Measurements from ENCODE around the gene CTSS.
A peak's percentile ranks its signal among the peaks of the same experiment; 100 is the strongest.
"Not testable (repeated sequence)": the region's sequence is repeated elsewhere in the genome, so short reads cannot be mapped to it uniquely, and the experiment has no call there.

CTSS gene

DNA sequence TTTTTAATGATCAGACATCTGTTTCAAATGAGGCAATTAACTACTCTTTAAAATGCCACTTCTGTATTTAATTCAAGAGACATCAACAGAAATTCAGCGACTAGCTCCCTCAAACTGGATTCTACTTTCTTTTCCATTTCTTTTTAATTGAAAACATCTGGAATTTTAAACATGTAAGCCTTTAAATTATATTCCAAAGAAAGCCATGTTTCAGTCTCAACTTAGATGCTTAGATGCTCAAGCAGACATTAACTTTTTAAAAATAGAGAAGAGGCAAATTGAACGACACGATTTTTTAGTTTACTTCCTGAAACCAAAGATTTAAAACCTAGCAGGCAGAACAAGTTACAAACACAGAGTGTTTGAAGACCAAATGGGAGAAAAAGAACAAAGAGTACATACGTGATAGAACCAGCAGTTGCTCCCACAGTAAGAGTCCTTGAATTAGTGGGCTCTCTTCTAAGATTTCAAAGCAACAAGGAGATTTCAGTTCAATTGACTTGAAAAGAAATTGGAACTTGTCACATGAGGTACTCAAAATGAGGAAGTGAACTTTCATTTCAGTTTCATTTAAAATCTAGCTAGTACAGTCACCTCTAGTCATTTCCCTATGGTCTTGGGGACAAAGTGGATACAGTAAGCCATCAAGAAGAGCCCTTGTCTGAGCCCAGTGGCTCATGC, at the start of gene CTSS:
CTSS (minus strand) TSS at position 483 of the 681 bp plus-strand sequence. CDS start 1,015 bp downstream, outside the sequence.
- no peak for DNase-seq

DNA sequence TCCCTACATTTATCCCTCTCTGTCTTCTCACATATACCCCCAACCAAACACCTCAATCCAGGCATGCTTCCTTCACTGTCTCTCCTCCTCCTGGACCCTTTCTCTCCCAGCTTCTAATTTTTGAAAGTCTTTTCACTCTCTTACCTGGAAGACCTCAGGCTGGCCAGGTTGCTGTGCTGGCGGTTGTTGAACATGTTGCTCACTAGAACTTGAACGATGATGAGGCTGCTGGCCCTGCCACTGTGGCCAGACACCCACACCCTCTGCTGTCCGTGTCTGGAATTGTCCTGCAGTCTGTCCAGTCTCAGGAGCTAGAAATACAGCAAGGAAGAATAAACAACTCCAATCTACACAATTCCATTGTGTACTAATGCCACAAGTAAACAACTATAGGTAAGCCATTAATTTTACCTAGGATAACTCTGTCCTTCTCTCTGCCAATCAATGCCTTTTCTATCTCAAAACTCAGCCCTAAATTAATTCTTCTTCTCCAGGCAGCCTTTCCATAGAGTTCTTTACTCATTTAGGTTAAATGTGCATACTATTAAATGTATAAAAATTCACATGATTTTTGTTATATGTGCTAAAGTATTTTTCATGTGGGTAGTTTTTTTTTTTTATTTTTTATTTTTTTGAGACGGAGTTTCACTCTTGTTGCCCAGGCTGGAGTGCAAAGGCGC, 47.6 kb upstream of the CTSS start:
- peak; percentile 13 for DNase-seq

DNA sequence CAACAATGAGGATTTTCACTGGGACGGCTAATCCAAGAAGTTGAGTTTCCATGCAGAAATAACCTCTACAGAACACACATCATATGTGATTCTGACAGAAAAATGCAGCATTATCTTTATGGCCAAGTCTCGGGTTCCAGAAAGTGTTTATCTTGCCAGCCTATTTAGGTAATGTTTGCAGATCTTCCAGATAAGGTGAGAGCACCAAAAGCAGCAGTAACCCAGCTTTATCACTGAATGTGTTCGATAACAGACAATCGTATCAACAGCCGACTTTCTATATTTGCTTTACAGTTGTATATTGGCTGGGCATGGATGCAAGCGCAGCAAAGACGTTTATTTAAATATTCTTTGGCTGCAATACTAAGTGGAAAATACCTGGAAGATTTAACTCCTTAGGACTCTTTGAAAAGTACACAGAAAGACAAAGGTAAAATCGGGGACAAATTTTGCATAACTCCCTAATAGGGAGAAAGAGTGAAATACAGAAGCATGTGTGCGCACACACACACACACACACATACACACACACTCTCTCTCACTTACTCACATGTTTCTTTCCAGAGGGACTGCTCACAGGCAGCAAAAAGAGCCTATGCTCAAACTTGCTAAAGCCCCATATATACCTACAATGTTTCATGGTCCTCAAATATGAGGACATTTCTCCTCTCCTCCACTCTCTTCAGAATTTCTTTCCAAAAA, 45.5 kb upstream of the CTSS start:
- DNase-seq, result no peak

DNA sequence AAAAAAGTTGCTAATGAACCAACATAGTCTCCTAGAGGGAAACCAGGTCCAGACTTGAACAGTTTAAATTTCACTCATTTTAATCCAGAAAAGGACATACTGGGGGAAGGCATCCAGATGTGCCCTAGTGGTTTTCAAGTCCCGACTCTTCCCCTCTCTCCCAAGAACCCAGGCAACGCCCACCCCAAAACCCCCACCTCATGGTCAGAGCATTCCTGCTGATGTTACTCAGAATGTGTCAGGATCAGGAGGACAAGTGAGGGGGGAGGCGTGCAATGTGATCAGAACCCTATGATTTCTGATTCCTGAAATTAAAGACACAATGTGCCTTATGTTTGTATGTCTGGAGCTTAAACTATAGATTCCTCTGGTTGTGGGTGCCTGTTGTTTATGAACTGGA, 44.1 kb upstream of the CTSS start:
- DNase-seq, result no peak

DNA sequence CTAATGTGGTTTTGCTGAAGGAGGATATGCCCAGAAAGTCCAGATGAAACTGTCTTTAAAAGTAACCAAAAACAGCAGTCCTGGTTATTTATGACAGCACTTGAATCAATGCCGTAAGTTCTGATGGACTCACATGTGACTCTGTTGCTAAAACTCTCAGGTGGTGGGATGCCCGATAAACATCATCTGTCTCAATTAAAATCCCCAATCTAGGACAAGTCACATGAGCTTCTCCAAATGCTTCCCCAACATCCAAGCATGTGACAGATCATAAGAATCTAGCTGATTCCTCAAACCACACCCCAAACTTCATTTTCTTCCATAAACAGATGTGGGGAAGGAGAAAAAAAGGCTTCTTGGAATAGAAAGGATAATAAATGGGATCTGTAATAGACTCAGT, 43.3 kb upstream of the CTSS start:
- DNase-seq, result no peak

DNA sequence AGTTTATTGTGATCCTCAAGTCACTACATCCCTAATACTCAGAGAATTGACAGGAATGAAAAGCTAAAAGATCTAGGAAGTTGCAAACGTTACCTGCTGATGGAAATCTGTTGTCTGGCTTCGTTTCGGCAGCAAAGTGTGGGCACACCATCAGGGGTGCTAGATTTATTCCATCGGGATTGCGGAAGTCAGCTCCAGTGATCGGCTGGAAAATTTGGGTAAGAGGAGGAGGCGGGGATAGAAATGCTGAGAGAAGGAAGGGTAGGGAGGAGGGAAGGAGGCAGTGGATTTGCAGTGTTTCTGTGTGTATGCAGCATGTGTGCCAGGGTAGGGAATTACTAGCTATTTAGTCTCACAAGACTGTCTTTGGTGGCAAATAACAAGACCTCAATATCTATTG, 42.5 kb upstream of the CTSS start, which contains the start of gene CTSK:
CTSK (minus strand) TSS at position 140 of the 400 bp plus-strand sequence. CDS start 1,455 bp downstream, outside the sequence.
- no peak for DNase-seq

DNA sequence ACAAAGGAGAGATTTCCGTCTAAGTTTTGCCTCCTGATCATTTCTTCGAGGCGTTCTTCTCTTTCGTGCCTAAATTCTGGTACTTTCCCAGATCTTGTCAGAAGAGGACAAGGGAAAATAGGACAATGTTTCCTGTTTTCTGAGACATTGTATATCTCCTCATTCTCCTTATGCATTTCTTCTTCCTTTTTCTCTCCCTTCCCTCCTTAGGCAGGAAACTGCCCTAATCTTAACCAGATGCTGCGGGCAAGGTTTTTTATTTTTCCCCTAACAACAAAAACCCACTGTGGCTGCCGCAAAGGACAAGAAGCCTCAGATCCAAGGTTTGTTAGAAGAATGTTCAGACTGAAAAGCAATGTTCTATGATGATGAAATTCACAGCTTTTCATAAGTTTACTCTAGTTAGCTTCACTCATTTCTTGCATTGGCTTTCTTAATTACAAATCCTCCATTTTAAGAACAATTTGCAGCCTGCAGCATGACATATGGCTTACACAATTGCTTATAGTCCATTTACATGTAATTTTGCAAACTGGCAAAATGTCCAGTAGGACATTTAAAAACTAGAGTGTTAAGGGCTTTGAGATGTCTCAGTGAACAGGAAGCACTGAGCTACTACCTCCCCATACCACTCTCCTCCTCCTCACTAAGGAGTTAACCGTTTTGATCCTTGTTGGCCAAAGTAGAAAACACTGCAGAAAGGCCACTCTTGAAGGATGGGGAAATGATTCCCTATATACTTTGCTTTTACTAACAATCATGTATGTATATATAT, 41.9 kb upstream of the CTSS start:
- DNase-seq, result no peak

DNA sequence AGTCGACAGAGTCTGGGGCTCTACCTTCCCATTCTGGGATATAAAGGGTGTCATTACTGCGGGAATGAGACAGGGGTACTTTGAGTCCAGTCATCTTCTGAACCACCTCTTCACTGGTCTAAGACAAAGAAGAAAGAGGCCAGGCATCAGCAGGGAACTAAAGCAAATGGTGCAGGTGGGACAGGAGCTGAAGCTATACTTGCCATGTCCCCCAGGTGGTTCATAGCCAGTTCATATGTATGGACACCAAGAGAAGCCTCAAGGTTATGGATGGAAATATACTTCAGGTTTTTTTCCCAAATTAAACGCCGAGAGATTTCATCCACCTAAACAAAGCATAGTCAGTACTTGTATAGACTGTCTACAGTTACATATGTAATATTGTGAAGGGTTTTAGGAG, 40.3 kb upstream of the CTSS start:
- no peak for DNase-seq

DNA sequence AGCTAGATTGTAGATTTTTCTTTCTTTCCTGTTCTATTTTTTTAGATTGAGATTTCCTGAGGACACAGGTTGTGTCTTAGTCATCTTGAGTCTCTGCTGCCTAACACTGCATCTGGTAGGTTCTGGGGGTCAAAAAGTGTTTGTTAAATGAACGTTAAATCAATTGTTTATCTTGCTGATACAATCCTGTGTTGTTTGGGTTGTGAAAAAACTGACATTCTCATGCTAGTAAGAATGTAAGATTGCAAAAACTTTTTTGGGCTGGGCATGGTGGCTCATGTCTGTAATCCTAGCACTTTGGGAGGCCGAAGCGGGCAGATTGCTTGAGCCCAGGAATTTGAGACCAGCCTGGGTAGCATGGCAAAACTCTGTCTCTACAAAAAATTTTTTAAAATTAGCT, 39.1 kb upstream of the CTSS start:
- no peak for DNase-seq

DNA sequence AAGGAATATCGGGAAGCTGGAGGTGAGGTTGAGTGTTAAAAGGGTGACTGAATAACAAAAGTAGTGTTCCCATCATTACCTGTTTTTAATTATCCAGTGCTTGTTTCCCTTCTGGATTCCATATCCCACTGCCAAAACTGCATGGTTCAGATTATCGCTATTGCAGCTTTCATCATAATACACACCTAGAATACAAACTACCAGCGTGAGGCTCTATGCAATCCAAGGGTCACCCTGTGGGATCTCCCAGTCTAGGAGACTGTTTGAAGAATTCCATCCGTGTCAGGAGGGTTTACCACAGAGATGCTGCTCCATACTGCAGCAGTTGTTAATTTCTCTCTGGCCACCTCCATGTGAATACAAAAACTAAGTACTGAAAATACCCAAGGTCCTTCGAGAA, 33.5 kb upstream of the CTSS start:
- no peak for DNase-seq

DNA sequence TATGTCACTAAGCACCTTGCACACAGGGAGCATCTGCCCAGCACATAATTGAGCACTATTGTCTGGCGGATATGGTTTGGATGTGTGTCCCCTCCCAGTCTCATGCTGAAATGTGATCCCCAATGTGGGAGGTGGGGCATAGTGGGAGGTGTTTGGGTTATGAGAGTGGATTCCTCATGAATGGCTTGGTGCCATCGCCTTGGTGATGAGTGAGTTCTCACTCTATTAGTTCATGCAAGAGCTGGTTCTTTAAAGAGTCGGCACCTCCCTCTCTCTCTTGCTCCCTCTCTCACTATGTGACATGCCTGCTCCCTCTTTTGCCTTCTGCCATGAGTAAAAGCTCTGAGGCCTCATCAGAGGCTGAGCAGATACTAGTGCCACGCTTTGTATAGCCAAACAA, 32.9 kb upstream of the CTSS start:
- no peak for DNase-seq

DNA sequence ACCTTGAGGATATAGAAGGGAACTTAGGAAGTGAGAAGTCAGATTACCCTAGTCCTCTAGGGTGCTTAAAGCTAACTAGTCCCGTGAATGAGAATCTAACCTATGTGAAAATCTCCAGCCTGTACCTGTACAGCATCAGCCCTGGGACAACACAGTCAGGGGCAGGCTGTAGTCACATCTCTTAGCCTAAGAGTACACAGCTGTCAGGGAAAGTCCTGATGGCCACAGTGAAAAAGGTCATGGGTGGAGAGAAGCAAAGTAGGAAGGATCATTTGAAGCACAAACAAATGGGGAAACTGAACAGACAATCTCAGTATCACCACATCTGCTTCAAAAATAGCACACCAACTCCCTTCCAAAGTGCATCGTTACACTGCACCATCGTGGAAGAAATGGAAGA, 30.8 kb upstream of the CTSS start:
- DNase-seq, result no peak

DNA sequence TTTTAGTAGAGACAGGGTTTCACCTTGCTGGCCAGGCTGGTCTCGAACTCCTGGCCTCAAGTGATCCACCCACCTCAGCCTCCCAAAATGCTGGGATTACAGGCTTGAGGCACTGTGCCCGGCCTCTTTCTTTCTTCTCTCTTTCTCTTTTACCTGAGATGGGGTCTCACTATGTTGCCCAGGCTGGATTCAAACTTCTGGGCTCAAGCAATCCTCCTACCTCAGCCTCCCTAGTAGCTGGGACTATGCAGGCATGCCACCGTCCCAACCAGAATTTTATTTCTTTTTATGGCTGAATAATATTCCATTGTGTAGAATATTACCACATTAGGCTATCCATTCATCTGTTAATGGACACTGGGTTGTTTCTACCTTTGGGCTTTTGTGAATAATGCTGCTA, 28.2 kb upstream of the CTSS start:
- DNase-seq, result not testable (repeated sequence)

DNA sequence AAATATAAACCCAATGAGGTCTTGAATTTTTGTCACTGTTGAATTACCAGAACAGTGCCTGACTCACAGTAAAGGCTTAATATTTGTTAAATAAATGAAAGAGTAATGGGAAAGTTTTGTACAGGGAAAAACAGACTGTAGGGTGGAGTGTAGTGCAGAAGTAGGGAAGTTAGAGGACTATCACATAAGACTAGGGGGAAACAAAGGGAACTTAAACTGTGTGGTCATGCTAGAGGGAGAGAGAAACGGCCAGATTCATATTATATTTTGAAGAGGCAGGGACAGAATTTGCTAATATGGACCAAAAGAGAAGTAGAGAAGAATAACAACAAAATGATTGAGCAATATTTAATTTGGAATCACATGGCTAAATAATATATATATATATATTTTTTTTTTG, 27.6 kb upstream of the CTSS start:
- no peak for DNase-seq

DNA sequence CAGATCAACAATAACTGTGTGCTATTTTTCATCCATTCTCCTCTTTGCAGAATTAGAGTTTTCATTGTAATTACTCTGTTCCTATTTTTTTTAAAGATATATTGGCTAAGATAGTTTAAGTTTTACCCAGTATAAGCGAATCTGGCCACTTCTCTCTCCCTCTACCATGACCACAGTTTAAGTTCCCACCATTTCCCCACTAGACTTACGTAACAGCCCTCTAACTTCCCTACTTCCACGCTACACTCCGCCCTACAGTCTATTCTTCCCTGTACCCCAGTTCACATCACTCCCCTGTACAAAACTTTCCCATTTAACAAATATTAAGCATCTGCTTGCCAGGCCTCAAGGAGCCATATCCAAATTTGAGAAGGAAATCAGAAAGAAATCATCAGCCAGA, 26.0 kb upstream of the CTSS start:
- DNase-seq, result no peak

DNA sequence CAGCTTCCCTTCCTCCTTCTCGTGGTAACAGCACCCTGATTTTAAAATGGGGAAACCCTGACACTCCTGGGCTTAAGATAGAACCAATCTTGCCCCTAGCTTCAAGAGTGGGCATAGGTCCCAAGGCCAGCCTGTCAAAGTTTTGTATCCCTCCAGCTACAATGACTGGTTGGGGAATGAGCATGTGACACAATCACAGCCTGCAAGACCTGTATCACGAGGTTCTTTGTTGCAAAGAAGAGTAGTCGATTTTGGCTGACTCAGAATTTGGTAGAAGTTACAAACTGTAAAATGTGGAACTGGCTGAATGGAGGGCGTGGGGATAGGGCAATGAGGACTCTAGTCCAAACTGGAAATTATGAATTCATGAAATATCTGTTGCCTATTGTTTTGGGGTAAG, 23.8 kb upstream of the CTSS start:
- no peak for DNase-seq

DNA sequence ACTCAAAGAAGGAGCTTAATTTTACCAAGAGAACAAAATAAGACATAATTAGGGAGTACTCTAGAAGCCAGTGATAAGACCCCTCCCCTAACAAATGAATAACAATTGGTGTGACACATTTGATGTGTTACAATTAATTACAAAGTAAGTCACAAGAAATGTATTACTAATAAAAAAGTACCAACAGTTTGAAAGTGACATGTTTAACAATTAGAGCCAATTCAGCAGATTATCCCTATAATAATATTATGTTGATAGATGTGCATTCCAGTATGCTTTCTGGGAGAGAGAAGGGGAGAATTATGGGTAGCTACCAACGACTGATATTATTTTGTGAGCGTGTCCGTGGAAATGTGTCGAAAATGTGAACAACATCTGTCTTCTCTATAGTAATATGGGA, 23.4 kb upstream of the CTSS start:
- DNase-seq, result no peak

DNA sequence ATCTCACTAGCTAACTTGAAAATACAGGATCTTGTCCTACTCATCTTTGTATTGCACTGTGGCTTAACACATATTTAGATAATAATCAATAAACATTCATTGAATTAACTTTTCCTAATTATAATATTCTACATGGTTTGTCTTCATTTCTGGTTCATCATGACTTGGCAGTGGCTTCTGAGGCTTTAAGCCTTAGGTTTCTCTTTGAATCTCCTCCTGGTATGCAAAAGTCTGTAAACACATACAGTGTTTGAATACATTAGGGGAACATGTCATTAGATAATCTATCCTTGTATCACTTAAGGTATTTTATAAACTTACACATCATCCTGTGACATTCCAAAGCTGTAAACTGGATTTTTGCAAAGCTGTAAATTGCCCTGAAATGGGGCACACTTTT, 21.9 kb upstream of the CTSS start:
- no peak for DNase-seq

DNA sequence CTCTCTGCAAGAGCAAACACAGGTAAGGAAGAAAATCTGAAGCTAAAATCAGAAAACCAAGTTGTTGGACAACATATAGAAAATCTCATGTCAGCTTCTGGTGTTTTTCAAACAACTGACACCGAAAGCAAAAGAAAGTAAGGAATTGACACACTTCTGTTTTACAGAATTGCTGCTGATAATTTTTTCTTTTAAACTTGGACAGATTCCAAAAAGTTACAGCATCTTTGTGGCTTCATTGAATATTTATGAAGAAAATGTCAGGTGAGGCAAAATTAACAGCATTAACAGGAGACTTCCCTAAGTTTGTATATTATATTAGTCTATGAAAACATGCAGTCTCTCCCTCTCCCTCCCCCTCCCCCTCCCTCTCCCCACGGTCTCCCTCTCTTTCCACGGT, 14.9 kb upstream of the CTSS start:
- no peak for DNase-seq

DNA sequence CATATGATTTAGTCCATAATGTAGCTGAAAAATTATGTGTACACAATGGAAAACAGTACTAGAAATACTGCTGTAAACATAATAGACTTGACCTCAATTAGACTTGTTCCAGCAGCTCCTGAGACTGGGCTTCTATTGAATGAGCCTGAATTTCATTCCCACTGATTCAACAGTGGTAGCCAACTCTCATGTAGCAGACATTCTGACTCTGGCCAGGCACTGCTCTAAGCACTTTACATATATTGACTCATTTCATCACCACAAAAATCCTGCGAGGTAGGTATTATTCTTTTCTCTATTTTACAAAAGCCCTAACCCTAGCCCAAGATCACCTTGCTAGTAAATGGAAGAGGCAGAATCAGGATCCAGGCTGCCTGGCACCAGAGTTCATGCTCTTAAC, 12.8 kb upstream of the CTSS start:
- no peak for DNase-seq

DNA sequence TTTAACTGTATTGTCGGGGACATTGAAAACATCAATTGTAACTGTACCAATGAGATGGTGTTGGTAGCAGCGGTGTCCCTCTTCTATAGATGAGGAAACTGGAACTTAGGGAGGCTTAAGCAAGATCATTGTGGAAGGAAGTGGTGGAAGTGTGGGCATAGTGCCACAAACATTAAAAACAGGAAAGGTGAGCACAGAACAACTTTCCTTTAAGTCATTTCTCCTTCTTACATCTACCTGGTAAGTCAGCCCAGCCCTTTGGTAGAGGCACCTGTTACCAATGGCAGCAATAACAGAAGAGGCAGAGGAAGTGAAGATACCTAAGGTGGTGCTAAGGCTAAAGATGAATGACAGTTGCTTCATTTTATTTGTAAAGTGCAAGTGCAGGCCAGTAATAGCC, 12.0 kb upstream of the CTSS start:
- DNase-seq, result no peak

DNA sequence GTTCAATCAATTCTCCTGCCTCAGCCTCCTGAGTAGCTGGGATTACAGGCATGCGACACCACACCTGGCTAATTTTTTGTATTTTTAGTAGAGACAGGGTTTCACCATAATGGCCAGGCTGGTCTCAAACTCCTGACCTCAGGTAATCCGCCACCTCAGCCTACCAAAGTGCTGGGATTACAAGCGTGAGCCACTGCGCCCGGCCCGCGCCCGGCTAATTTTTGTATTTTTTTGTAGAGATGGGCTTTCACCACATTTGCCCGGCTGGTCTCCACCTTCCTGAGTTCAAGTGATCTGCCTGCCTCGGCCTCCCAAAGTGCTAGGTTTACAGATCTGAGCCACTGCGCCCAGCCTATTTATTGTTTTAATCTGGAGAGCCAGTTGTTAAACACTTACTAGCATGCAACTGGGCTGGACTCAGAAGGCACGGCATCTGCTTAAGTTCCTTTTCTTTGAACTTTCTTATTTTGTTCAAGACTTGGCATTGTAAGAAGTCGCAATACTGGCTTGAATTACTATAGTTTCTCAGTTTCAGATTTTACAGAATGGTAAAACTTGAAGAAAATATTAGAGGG, 10.4 kb upstream of the CTSS start:
- DNase-seq, result not testable (repeated sequence)

DNA sequence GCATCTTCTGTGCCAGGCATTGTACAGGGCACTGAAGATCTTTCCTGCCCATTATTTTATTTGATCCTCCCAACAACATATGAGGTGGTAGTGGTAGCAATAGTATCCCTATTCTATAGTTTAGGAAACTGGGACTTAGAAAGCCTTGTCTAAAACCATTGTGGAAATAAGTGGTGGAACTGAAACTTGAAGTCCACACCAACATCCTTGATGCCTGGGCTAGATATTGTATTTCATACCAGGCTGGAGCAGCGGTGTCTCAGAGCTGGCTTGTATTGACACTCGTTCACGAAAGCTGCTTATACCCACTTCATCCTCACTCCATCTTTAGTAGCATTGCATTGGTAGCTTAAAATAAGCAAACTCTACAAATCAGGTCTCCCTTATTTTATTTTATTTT, 9.7 kb upstream of the CTSS start:
- no peak for DNase-seq
